Right cardiac atrium (tissue), 5 donors: ENCODE measurements around the gene KBTBD7. TPM values are rescaled to one million over a fixed set of nuclear protein-coding genes. Genes with fewer than 3 reads are reported as not detected.

Experiments used
- ATAC-seq, 2 donors: fragments of 200-7000 bp; cut with Tn5 transposase; one replicate each; pipeline versions ENCODE4 v1.8.0 to v1.9.1; 2020; ENCODE audit warnings: moderate library complexity in 2 of 2, mild to moderate bottlenecking in 1 of 2
- DNase-seq, 3 donors: peaks; one replicate each; pipeline ENCODE4 v3.0.0-alpha.2; 2020
- H3K27ac ChIP-seq: one replicate; pipeline ENCODE4 v1.5.1; 2013; ENCODE audit warnings: mild to moderate bottlenecking, low read length, control low read depth, moderate library complexity
- H3K27me3 ChIP-seq: one replicate; pipeline ENCODE4 v1.6.1; 2013; ENCODE audit not compliant: control insufficient read depth, insufficient read depth
- H3K4me1 ChIP-seq: one replicate; pipeline ENCODE4 v1.6.1; 2013; ENCODE audit warnings: low read length; ENCODE audit not compliant: control insufficient read depth, insufficient read depth
- H3K4me3 ChIP-seq: one replicate; pipeline ENCODE4 v1.5.1; 2013; ENCODE audit warnings: low read length, control low read depth
- H3K9me3 ChIP-seq: one replicate; pipeline ENCODE4 v1.6.1; 2013; ENCODE audit warnings: low read length; ENCODE audit not compliant: control insufficient read depth
- WGBS: extraction: QIAGEN DNeasy Blood & Tissue Kit; methylation state at CpG from one replicate; pipeline ENCODE4 v1.1.7; 2013; 5-methylcytosine and 5-hydroxymethylcytosine counted together
- intact Hi-C, 4 donors: fragments of 100-400 bp; cut with DNase I; formaldehyde crosslinking; loops; one replicate each; pipeline versions ENCODE4 v1.11.0 to v1.14.0; 2022 to 2023
- polyA plus RNA-seq: library from polyadenylated mRNA; stranded (reverse); fragments of 200-250 nt; gene quantifications from one replicate; pipeline ENCODE4 v1.2.3, GENCODE V29; 2013
- total RNA-seq, 4 donors: library from RNA; stranded (reverse); fragmentation: NEBNext Ultra II Directional; extraction: Animal tissue kit (Norgen Biotek cat#: 25700); gene quantifications; one replicate each; pipeline ENCODE4 v1.2.1, GENCODE V29; 2021
- donor health status: healthy with polysubstance abuse.
- donor health status: DM: no; HTN: yes; CAD: no.
- donor health status: DM: no; HTN: no; CAD: no.
- donor health status: DM: no; HTN: yes; CAD: no; lungs with severe emphysema.
- donor health status: DM: yes; HTN: yes; CAD: no.

KBTBD7 gene
- total and polyA plus RNA-seq, 5 donors: 3.6 to 9.5 (median 8.4) TPM

DNA sequence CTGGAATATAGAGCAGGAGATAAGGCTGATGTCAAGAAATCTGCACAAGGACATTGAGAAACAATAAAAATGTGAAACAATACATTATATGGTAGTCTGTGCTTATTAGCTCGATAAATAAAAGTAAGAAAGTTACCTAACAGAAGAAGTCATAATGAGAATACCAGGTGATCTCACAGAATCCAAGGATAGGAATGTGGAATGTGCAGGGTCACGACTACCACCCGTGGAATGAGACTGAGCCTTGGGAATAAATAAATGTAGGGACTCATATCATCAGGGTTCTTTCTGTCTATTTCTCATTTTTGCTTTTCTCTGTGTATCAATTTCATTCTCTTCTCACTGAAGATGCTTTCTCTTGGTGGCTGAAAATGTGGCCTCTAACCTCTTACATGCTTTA is 26.0 kb upstream of the KBTBD7 start:
- H3K4me1 ChIP-seq: no peaks in the 10 kb centered on the region
- H3K4me3 ChIP-seq: no peak overlapping the region
- intact Hi-C loops: loop anchor here (5.0 kb wide), 1 partner anchor 143 kb away; no protein-coding TSS in a partner anchor
- no peak for DNase-seq
- H3K9me3 ChIP-seq: no peaks in the 10 kb centered on the region
- no peak overlapping the region for H3K27ac ChIP-seq
- WGBS: 80% methylated on average over 3 of the region's 3 CpGs
- ATAC-seq: no peak
- H3K27me3 ChIP-seq: no peaks in the 10 kb centered on the region

GRCh38 chr13:41216160-41216559 is 21.8 kb upstream of the KBTBD7 start:
- H3K4me1 ChIP-seq: no peaks in the 10 kb centered on the region
- no peak overlapping the region for H3K27ac ChIP-seq
- no peak for DNase-seq
- ATAC-seq: no peak
- no peak overlapping the region for H3K4me3 ChIP-seq
- H3K27me3 ChIP-seq: no peaks in the 10 kb centered on the region
- intact Hi-C loops: no loop called here
- no peaks in the 10 kb centered on the region for H3K9me3 ChIP-seq

DNA sequence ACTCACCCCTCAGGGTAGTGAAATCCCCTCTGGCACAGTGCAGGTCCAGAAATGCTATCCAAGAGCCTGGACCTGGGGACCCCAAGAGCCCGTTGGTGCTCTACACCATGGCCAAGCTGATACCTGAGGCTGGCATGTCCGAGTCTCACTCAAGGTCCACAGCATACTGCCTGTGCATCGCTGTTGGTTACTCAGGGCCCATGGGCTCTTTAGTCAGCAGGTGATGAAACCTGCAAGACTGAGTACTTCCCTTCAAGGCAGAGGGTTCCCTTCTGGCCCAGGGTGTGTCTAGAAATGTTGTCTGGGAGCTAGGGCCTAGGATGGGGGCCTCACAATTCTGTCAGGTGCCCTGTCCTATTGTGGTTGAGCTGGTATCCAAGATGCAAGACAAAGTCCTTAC is 19.6 kb upstream of the KBTBD7 start:
- Histone ChIP-seq H3K9me3 (no peaks in the 10 kb centered on the region), H3K27me3 (no peaks in the 10 kb centered on the region), H3K4me3 (no peak overlapping the region), H3K27ac (no peak overlapping the region), H3K4me1 (no peaks in the 10 kb centered on the region)
- ATAC-seq (peak in 1 of 2 donors; percentile 26), DNase-seq (no peak)
- intact Hi-C loops: no loop called here
- 62% methylated on average over 3 of the region's 3 CpGs for WGBS

DNA sequence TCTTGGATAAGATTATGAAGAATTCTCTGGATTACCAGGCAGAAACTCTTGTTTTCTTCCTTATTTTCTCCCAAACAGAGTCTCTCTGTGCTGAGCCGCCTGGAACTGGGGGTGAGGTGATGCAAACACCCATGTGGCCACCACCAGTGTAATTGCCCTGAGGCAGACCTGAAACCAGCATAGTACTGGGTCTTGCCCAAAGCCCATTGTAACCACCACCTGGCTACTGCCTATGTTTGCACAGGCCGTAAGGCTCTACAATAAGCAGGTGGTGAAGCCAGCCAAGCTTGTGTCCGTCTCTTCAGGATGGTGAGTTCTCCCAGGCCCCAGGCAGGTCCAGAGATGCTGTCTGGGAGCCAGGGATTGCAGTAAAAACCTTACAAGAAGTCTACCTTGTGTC is 18.9 kb upstream of the KBTBD7 start:
- no peaks in the 10 kb centered on the region for H3K27me3 ChIP-seq
- ATAC-seq (no peak), DNase-seq (no peak)
- H3K27ac ChIP-seq: no peak overlapping the region
- intact Hi-C loops: no loop called here
- H3K4me3 ChIP-seq: no peak overlapping the region
- no peaks in the 10 kb centered on the region for H3K4me1 ChIP-seq
- H3K9me3 ChIP-seq: no peaks in the 10 kb centered on the region
- 91% methylated on average over 3 of the region's 3 CpGs for WGBS

DNA sequence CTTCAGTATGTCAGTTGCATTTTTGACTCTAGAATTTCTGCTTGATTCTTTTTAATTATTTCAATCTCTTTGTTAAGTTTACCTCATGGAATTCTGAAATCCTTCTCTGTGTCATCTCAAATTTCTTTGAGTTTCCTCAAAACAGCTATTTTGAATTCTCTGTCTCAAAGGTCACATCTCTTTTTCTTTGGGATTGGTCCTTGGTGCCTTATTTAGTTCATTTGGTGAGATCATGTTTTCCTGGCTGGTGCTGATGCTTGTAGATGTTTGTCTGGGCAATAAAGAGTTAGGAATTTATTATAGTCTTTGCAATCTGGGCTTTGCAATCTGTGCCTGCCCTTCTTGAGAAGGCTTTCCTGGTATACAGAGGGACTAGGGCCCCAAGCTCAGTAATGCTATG is 18.5 kb upstream of the KBTBD7 start:
- intact Hi-C loops: no loop called here
- no peak for ATAC-seq
- no peak for DNase-seq
- Histone ChIP-seq H3K27ac (no peak overlapping the region), H3K4me3 (no peak overlapping the region), H3K4me1 (no peaks in the 10 kb centered on the region), H3K9me3 (no peaks in the 10 kb centered on the region), H3K27me3 (no peaks in the 10 kb centered on the region)

- WGBS: over 99% methylated on average over 2 of the region's 2 CpGs
- ATAC-seq (no peak), DNase-seq (no peak)
- no peak overlapping the region for H3K4me3 ChIP-seq
- no peaks in the 10 kb centered on the region for H3K27me3 ChIP-seq
- H3K27ac ChIP-seq: no peak overlapping the region
- intact Hi-C loops: no loop called here
- H3K4me1 ChIP-seq: no peaks in the 10 kb centered on the region
- H3K9me3 ChIP-seq: no peaks in the 10 kb centered on the region
These were observed 16.7 kb upstream of the KBTBD7 start for GRCh38 chr13:41211062-41211461.

DNA sequence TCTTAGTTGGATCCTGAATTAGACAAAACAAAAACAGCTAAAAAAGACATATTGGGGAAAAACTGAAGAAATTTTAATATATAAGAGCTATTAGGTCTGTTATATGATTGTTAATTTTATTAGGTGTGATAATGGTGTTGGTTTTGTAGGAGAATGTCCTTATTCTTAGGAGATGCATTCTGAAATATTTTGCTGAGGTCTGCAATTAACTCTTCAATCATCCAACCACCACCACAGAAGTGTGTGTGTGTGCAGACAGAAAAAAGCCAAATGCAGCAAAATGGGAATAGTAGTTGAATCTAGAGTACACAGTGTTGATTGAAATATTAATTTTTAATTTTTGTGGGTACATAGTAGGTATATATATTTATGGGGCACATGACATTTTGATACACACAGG is 12.1 kb upstream of the KBTBD7 start:
- Histone ChIP-seq H3K4me1 (no peaks in the 10 kb centered on the region), H3K27me3 (no peaks in the 10 kb centered on the region), H3K9me3 (no peaks in the 10 kb centered on the region), H3K4me3 (no peak overlapping the region), H3K27ac (no peak overlapping the region)
- intact Hi-C loops: no loop called here
- no peak for DNase-seq
- no peak for ATAC-seq

- no peaks in the 10 kb centered on the region for H3K27me3 ChIP-seq
- ATAC-seq (no peak), DNase-seq (peak in 1 of 3 donors; percentile 26)
- no peaks in the 10 kb centered on the region for H3K9me3 ChIP-seq
- H3K4me1 ChIP-seq: no peaks in the 10 kb centered on the region
- H3K27ac ChIP-seq: no peak overlapping the region
- WGBS: 89% methylated on average over 6 of the region's 6 CpGs
- intact Hi-C loops: no loop called here
- no peak overlapping the region for H3K4me3 ChIP-seq
These were observed 9.4 kb upstream of the KBTBD7 start for GRCh38 chr13:41203810-41204209.

- Histone ChIP-seq H3K27ac (no peak overlapping the region), H3K4me3 (no peak overlapping the region), H3K4me1 (no peaks in the 10 kb centered on the region), H3K9me3 (no peaks in the 10 kb centered on the region), H3K27me3 (no peaks in the 10 kb centered on the region)
- ATAC-seq: no peak
- DNase-seq: no peak
- intact Hi-C loops: no loop called here
- WGBS: 85% methylated on average over 4 of the region's 4 CpGs
These were observed 5.8 kb upstream of the KBTBD7 start for GRCh38 chr13:41200126-41200525.

DNA sequence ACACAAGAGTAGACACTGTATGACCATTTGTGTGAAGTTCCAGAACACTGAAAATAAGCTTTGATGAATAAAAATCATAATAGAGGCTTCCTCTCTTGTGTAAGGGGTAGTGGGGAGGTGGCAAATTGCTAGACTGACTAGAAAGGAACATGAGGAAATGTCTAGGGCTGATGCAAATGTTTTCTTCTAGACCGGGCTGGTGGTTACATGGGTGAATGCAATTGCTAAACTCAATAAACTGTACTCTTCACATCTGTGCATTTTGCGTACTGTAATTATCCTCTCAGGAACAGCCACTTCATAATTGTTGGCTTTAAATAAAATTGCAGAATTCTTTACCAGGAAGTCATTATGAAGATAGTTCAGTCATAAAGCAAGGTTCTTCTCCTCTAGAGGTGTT is 5.2 kb upstream of the KBTBD7 start:
- no peak overlapping the region for H3K27ac ChIP-seq
- ATAC-seq: no peak
- DNase-seq: no peak
- no peak overlapping the region for H3K4me3 ChIP-seq
- H3K9me3 ChIP-seq: no peaks in the 10 kb centered on the region
- intact Hi-C loops: loop anchor here in 2 of 4 donors (10.0 kb wide), 1 partner anchor 65 kb away; the partner anchor contains the start of gene KBTBD6 (in 2 of the 2)
- no peaks in the 10 kb centered on the region for H3K27me3 ChIP-seq
- WGBS: 83% methylated on average over 2 of the region's 2 CpGs
- H3K4me1 ChIP-seq: no peaks in the 10 kb centered on the region

GRCh38 chr13:41199079-41199478 is 4.7 kb upstream of the KBTBD7 start:
- H3K4me3 ChIP-seq: no peak overlapping the region
- H3K4me1 ChIP-seq: no peaks in the 10 kb centered on the region
- 85% methylated on average over 5 of the region's 5 CpGs for WGBS

DNA sequence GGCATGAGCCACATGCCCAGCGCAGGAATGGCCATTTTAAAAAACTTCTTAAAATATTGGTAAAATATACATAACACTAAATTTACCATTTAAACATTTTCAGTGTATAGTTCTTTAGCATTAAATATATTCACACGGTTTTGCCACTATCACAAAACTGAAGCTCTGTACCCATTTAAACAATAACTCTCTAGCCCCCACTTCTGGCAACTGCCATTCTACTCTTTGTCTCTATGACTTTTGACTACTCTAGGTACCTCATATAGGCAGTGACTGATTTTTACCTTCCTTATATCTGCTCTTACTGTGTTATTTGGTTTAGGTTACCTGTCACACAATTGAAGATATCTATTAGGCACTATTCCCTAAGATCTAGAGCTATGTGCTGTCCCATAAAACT is 2.3 kb upstream of the KBTBD7 start:
- WGBS: 68% methylated on average over 2 of the region's 2 CpGs
- H3K4me1 ChIP-seq: peaks cover 10% of the 10 kb centered on the region

More at GRCh38 chr13:41199079-41199478, 4.7 kb upstream of the KBTBD7 start:
- intact Hi-C loops: loop anchor here in 2 of 4 donors (10.0 kb wide), 1 partner anchor 64 kb away; the partner anchor contains the start of gene KBTBD6 (in 2 of the 2)
- no peak for DNase-seq
- no peak overlapping the region for H3K27ac ChIP-seq
- ATAC-seq: no peak
- H3K9me3 ChIP-seq: no peaks in the 10 kb centered on the region
- no peaks in the 10 kb centered on the region for H3K27me3 ChIP-seq

More for the DNA sequence above, 2.3 kb upstream of the KBTBD7 start:
- no peaks in the 10 kb centered on the region for H3K9me3 ChIP-seq
- H3K4me3 ChIP-seq: no peak overlapping the region
- ATAC-seq: no peak
- no peak for DNase-seq
- H3K27me3 ChIP-seq: no peaks in the 10 kb centered on the region
- no peak overlapping the region for H3K27ac ChIP-seq
- intact Hi-C loops: loop anchor here in 2 of 4 donors (10.0 kb wide), 1 partner anchor 62 kb away; the partner anchor contains the start of gene KBTBD6 (in 2 of the 2)
